Measurements from ENCODE around the gene PRKACG.
"Not testable (repeated sequence)": the region's sequence is repeated elsewhere in the genome, so short reads cannot be mapped to it uniquely, and the experiment has no call there.

The PRKACG gene

DNA sequence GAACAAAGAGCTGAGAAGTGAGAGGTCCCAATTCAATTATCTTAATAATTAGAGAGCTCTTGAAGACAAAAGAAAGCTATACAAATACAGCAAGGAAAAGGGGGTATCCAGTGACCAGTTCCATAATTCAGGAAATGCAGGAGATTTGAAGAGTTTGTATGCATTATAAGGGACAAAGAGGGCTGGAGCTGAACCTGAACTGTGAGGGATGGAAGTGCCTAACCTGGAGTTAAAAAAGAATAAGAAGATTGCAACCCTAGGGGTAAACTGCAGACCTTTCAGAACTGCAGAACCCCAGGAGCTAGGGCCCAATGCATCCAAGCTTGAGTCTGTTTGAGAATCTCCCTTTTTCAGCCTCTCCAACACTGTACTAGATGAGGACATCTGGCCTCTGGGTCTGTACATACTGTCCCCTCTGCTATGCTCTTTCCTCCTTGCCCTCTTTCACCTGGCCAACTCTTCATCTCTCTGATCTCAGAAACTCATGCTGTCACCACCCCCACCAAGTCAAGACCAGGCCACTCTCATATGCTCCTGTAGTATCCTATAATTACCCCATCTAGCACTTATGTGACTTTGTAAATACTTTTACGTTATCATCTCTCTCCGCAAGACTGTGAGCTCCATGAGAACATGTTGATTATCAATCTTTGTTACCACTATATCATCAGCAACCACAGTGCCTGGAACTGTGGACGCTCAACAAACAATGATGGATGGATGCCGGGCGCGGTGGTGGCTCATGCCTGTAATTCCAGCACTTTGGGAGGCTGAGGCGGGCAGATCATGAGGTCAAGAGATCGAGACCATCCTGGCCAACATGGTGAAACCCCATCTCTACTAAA is 6.6 kb upstream of the PRKACG start:
- DNase-seq, result no peak

DNA sequence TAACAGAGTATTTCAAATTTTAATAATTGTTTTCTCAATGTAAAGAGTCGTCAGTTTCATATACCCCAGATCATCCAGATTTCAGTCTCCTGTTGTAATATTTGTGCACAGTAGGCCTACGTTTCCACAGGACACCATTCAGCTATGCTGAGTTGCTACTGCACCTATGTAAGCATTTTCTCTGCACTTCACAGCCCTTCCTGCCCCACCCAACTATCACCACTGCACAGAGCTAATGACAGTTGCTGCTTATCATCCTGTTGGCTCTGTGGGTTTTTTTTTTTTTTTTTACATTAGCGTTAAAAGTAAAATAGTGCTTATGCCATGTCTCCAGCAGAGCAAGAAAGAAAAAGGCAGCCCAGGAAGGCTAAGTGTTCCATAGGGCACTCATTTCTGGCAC is 5.9 kb upstream of the PRKACG start:
- no peak for DNase-seq

DNA sequence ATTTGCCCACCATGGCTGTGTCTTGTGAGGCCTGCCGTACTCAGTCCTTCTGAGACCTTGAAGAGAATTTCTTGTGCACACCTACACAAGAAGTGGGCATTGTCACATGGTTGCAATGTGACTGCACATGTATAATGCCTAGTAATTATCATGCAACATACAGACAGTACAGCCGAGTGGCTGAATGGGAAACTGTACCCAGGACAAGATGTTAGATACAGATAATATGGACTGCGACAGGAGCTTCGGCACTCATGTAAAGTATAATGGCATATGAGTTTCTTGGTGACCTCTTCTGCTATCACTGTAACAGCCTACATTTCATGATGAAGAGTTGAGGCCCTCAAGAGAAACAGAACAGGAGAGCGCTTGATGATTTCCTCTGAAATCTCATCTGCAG is 4.8 kb upstream of the PRKACG start:
- DNase-seq, result no peak

DNA sequence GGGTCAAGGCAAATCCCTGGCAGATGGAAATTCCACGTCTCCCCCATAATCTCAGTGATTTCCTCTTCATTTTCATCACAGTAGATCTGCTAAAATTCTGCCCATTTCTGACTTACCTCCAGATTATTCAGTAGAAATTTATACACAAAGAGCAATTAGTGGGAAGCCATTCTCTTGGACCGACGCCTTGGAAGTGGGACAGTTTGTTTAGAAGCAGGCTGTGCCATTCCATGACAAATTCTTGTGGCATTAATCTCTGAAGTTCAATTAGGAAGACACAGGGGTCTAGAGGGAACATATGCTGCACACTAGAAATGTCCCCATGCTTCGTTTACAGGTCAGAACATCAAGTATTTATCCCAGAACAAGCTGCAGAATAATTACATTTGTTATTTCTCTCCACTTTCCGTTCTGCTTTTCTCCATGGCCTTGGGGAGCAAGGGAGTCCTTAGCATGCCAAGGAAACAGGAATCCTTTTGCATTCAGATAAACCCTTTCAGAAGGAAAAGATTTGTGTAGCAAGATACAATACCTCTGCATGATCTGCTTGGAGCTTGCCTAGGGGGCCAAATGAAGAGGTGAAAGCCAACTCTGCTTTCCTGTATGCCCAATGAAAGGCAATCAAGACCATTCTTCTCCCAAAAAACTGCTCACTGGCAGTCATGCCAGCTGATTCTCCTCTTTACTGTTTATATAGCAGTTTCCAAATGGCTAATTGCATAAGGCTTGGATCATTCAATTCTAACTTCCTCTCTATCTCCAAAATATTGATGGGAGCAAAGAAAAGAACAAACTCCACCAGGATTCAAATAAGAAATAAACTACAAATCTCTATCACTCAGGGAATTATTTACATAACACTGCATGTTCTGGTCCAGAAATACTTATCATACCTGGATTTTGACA is 2.5 kb upstream of the PRKACG start:
- no peak for DNase-seq

DNA sequence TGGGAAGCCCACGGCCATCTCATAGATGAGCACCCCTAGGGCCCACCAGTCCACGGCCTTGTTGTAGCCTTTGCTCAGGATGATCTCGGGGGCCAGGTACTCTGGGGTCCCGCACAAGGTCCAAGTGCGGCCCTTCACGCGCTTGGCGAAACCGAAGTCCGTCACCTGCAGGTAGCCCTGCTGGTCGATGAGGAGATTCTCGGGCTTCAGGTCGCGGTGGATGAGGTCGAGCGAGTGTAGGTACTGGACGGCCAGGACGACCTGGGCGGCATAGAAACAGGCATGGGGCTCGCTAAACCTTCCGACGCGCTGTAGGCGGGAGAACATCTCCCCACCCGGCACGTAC is 558 bp downstream of the PRKACG start:
- no peak for DNase-seq

DNA sequence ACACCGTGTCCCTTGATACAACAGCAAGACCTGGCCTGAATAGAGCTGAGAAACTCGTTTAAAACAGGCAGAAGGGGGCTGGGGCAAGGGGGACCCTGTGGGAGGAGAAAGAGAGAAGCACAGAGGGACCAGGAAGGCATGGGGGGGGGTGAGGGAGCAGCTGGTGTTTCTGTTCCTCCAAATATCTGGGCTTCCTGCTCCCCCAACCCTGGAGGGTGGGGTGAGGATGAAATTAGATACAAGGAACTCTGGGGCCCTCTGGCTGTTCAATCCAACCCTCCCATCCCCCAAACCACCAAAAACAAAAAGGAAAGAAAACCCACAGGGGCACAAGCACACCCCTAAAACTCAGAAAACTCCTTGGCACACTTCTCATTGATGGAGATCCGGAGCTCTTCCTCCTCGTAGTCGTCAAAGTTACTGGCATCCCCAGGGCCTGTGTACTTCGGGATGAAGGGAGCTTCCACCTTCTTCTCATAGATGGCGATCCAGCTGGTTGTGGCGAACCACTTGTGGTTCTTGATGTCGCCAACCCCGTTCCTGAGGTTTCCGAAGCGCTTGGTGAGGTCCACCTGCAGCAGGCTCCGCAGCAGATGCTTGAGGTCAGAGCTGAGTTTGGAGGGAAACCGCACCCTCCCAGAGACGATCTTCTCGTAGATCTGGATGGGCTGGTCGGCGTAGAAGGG is 1.1 kb downstream of the PRKACG start:
- DNase-seq, result no peak

DNA sequence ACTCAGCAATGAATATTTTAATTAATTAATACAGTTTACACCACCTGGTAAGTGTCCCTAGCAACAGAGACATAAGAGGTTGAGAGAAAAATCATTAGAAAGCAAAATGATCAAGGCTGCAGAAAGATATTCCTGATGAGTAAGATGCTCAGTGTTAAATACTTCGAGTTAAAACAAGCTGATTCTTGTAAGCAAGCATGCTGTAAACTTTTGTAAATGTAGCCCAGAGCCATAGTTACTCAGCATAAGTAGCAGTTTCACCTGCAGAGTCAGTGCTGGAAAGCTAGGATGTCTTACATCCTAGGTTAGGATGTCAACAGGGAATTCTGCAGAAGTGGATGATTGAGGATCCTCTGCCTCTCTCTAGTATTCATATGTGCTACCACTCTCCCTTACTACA is 4.2 kb downstream of the PRKACG start:
- DNase-seq, result no peak

DNA sequence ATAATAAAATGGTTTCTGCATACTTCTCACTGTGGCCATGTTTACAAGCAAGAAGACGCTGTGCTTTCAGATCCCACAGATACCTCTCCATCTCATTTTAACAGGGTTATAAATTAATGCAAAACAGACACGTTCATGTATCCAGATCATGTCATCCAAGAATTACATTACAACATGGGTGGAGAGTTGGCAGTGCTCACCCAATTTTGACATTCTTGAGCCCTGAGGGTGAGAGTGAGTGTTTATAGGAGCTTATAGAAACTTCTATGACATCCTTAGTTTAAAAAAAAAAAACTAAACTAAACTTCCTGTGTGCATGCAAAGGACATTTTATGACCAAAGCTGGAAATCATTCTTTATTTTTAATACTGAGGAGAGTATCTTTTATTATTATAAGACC is 9.1 kb downstream of the PRKACG start:
- DNase-seq, result no peak

DNA sequence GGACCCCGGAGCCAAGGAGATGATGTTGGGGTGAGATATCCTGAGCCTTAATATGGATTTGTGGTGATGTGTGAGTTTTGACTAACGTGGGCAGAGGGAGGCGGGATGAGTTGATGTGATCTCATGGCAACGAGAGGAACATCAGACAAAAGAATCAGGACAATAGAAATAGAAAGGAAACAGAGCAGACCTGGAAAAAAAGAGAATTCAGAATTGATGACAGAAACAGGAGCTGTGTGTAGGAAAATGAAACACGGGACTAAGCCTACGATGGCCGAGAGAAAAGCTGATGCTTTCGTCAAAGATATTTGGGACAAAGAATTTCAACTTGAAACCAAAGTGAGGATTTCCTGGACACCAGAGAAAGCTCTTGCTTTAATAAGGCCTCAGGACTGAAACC is 10.9 kb downstream of the PRKACG start:
- no peak for DNase-seq

DNA sequence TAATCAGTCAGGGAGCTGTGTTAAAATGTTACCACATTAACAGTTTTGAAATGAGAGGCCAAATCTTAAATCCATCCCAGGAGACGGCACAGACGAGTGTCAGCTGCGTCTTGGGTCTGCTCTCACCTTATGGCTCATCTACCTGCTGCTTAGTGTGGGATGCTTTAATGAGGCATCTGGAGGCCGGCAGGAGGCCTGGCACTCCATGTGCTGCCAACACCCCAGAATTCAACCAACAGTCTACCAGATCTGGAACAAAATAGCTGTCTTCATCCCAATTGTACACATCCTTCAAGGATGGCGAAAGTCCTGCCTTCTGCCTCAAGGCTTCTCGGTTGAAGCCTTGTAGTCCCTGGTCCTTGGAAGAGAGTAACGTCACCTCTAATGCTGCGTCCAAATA is 12.0 kb downstream of the PRKACG start:
- no peak for DNase-seq

DNA sequence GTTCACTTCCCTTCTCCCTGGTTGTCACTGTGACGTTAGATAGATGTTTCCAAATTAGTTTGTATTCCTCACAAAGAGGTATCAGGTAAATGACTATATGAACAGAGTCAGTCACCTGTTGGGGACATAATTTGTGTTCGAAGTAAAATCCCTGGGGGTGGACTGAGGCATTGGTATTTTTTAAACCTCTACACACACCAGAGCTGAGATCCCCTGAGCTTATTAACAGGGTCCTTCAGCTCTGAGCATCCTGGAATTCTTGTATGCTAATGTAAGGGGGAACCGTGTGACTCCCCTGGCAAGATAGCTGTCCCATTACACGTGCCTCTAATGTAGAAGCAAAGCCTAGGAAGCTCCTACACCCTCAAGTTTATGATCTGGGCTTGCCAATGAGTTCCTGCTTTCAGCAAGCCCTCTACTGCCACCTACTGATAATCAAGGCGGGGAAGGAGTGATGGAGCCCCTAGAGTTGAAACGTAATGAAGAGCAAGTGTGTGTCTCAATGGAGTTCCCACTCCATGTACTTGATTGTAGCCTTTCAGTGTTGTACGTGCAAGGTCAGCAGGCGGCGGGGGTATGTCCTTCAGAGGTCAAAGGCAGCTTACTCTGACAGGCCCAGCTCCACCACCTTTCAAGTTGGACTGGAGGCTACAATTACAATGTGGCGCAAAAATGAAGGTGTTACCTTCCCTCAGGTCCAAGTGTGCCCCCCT is 14.4 kb downstream of the PRKACG start:
- DNase-seq, result no peak

DNA sequence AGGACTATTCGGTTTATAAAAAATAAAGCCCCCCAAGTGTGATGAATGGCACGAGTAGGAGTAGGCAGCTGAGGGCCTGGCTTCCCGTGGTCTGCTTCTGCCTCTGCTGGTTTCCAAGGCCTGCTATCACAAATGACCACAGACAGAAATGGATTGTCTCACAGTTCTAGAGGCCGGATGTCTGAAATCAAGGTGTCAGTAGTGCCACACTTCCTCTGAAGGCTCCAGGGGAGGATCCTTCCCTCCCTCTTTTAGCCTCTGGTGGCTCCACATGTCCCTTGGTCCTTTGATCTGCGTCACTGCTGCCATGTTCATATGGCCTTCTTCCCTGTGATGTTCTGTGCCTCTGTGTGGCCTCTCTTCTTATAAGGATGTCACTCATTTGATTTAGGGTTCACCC is 15.1 kb downstream of the PRKACG start:
- no peak for DNase-seq

DNA sequence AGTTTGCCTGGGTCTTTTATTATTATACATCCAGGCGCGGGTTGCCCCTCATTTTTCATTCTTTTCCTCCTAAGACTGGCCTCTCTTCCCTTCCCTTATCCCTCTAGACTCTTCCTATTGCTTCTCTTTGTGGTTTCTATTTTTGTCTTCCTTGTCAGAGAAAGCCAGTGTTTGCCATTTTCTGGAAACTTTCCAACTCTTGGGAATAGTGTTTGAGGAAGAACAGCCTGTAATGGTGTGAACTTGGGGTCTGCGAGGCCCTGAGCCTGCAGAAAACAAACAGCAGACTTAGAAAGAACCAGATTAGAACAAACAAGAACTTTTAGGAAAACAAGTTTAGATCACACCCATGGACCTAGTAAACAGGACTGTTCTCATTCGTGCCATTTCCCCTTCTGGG is 15.5 kb downstream of the PRKACG start:
- DNase-seq, result no peak

DNA sequence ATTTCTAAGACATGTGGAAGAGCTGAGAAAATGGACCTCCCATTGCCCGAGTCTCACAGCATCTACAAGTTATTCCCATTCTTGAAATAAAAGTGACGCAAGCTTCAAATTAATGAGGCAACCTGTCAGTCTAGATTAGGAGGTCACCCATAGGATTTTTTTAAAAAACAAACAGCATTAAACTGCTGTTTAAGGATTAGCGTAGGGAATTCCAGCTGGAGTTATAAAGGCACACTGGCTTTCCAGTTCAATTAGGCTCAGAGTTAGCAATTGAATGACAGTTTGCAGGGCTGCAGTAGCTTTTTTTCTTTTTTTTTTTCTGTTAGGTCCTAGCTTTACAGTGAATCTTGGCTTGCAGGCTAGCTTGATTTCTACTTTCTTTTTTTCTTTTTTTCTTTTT is 16.2 kb downstream of the PRKACG start:
- no peak for DNase-seq

DNA sequence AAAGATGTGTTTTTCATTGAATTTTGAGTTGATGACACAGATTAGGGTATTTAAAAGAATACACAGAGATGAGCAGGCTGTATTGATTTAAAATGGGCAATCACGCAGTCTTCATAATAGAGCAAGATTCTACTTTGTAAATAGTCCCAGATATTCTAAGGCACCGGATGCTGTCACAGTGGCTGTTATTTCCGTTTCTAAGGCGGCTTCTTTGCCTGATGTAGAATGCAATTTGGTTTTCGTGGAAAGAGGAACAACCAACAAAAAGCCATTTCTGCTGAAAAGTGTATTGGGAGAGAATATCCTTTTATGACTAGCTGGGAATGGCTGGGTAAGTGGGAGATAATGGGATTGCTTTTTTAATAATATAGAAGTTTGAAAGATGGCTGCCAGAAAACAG is 17.5 kb downstream of the PRKACG start:
- no peak for DNase-seq

DNA sequence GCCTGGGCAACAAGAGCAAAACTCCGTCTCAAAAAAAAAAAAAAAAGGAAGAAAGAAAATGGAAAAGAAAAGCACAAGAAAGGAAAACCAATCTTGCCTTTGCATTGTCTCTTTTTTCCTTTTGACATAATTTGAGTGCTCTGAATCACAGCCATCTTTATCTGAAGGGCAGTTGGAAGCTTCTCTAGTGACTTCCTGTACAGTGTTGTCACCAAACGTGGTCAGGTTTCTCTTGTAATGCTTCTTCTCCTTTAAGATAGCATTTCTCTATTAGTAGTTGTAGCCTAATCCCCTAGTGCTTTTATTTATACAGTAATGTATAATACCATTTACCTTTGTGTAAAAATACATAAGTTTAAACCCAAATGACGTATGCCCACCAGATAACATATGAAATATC is 18.1 kb downstream of the PRKACG start:
- DNase-seq, result no peak

DNA sequence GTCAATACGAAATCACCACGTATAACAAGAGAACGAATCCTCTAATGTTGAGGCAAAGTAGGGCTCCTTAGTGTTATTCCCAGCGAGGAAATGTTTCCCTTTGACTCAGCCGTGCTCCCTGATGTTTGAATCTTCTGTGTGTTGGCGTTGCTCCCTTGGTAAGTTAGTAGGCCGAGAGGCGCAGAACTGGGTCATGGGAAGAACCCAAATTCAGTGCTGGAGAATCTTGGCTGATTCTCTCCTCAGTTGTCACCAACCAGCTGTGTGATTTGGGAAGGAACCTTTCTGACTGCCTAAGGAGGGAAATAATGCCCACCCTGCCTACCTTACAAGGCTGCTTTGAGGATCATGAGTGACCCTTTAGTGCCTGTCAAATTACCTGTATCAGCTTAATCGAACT is 22.5 kb downstream of the PRKACG start:
- DNase-seq, result no peak

DNA sequence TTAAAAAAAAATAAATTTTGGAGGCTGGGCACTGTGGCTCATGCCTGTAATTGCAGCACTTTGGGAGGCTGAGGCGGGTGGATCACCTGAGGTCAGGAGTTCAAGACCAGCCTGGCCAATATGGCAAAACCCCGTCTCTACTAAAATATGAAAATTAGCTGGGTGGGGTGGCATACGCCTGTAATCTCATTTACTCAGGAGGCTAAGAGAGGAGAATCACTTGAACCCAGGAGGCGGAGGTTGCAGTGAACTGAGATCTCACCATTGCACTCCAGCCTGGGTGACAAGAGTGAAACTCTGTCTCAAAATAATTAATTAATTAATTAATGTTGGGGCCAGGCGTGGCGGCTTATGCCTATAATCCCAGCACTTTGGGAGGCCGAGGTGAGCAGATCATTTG is 27.0 kb downstream of the PRKACG start:
- DNase-seq, result not testable (repeated sequence)

DNA sequence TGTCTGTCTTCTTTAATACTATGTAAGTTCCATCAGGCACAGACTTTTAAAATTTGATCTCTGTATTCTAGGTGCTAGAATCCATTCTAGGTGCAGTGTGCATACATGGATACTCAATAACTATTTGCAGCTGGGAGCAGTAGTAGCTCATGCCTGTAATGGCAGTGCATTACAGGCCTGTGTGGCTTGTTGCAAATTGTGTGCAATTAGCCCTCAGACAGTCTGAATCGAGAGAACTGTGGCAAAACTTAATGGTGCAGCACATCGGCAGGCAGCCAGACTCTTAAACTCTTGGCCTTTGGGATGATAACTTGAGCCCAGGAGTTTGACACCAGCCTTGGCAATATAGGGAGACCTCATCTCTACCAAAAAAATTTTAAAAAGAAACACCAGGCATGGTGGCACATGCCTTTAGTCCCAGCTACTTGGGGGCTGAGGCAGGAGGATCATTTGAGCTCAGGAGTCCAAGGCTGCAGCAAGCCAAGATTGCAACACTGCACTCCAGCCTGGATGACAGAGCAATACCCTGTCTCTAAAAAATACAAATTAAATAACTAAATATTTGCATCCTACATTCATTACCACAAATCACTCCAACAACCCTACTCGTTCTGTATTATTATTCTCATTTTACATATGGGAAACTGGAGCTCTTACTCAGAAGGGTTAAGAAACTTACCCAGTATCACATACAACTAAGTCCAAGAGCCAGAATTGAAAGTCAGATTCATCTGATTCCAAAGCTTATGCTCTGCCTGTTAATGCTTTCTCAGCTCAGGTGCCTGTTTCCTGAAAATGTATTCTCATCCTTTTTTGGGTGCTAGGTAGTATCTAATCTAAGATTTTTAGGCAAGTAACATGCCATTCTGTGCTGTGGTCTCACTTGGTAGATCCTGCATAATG is 30.1 kb downstream of the PRKACG start:
- DNase-seq, result no peak

DNA sequence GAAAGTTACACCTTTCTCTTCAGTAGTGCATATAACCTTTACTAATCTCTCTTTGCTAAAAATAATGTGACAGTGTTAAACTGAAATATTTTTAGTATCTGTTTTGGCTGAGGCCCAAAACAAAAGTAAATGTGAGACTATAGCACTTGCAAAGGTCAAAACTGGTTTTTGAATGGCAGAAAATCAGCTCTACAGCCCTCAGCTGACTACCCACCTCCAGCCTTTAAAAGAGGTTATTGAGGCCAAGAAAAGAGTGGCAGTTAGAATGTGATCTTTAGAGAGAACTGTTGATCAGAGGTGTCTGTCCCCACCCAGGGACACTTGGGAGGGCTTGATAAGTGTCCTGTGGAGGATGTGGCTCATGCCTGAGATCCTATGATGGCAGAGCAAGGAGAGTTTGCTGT is 30.9 kb downstream of the PRKACG start:
- no peak for DNase-seq

DNA sequence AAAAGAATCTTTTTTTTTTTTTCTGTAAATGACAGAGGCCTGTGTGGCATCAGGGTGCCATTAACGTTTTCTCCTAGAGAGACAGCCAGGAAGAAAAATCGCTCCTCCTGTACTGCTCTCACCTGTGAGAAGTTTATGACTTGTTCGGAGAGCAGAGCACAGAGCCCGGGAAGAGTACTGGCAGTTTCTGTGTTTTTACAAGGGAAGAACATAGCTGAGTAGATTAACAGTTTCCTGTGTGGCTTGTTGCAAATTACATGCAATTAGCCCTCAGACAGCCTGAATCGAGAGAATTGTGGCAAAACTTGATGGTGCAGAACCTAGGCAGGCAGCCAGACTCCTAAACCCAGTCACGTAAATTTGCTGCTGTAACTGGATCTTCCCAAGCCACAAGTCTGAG is 32.1 kb downstream of the PRKACG start:
- no peak for DNase-seq

DNA sequence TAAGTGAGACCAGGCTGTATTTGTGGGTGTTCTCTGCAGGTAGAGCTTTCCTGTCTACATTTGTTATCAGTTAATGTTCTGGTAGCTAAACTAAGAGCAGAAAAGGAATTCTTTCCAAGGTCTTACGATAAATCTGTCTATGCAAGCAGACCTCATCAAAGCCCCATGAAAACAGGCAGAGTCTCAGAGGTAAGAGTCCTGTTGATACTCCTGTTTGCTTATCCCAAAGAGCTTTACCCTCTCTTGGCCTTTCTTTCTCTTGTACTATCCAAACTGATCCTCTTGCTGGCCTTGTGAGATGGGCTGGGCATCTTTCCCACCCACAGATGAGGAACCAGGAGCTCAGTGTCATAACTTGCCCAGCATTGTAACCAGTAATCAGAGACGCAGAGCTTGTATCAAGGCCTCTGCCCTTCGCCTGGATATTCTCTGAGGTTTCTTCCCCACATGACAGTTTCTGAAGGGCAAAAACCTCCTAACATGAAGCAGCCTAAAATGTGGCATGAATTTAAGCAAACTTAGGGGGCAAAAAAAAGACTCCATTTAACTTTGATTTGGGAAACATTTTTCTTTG is 33.5 kb downstream of the PRKACG start:
- DNase-seq, result no peak

Data from NCI-H187 treated with DMSO at 0.1 percent for 48 hours (cell line).